ENCODE data around the gene CRADD.
"Not testable (repeated sequence)": the region's sequence is repeated elsewhere in the genome, so short reads cannot be mapped to it uniquely, and the experiment has no call there.

CRADD gene

GRCh38 chr12:93706824-93707223 is 29.6 kb downstream of the CRADD start:
- DNase-seq (ENCODE audit: low spot score) = no peak

- no peak for DNase-seq (ENCODE audit: low spot score)
Measured at GRCh38 chr12:93707836-93708235, 30.7 kb downstream of the CRADD start.

GRCh38 chr12:93708952-93709351 is 31.8 kb downstream of the CRADD start:
- no peak for DNase-seq (ENCODE audit: low spot score)

- no peak for DNase-seq (ENCODE audit: low spot score)
Measured at GRCh38 chr12:93709386-93709785, 32.2 kb downstream of the CRADD start.

GRCh38 chr12:93710574-93710926 is 33.4 kb downstream of the CRADD start:
- no peak for DNase-seq (ENCODE audit: low spot score)

GRCh38 chr12:93711502-93711901 is 34.3 kb downstream of the CRADD start:
- not testable (repeated sequence) for DNase-seq (ENCODE audit: low spot score)

GRCh38 chr12:93712200-93712599 is 35.0 kb downstream of the CRADD start:
- no peak for DNase-seq (ENCODE audit: low spot score)

- no peak for DNase-seq (ENCODE audit: low spot score)
Measured at GRCh38 chr12:93713060-93713459, 35.9 kb downstream of the CRADD start.

GRCh38 chr12:93713800-93714199 is 36.6 kb downstream of the CRADD start:
- no peak for DNase-seq (ENCODE audit: low spot score)

GRCh38 chr12:93714382-93714781 is 37.2 kb downstream of the CRADD start:
- peak; percentile 23 for DNase-seq (ENCODE audit: low spot score)

- no peak for DNase-seq (ENCODE audit: low spot score)
Measured at GRCh38 chr12:93719710-93720109, 42.5 kb downstream of the CRADD start.

GRCh38 chr12:93720559-93720958 is 43.4 kb downstream of the CRADD start:
- DNase-seq (ENCODE audit: low spot score) = no peak

- no peak for DNase-seq (ENCODE audit: low spot score)
Measured at GRCh38 chr12:93722179-93722578, 45.0 kb downstream of the CRADD start.

- DNase-seq (ENCODE audit: low spot score) = no peak
Measured at GRCh38 chr12:93722835-93723567, 45.8 kb downstream of the CRADD start.

- no peak for DNase-seq (ENCODE audit: low spot score)
Measured at GRCh38 chr12:93723568-93723930, 46.4 kb downstream of the CRADD start.

- no peak for DNase-seq (ENCODE audit: low spot score)
Measured at GRCh38 chr12:93725531-93725930, 48.4 kb downstream of the CRADD start.

GRCh38 chr12:93727195-93727811 is 50.1 kb downstream of the CRADD start:
- no peak for DNase-seq (ENCODE audit: low spot score)

GRCh38 chr12:93727911-93728310 is 50.7 kb downstream of the CRADD start:
- no peak for DNase-seq (ENCODE audit: low spot score)

GRCh38 chr12:93729934-93730333 is 52.8 kb downstream of the CRADD start:
- no peak for DNase-seq (ENCODE audit: low spot score)

GRCh38 chr12:93733358-93733757 is 56.2 kb downstream of the CRADD start:
- DNase-seq (ENCODE audit: low spot score) = no peak

GRCh38 chr12:93733928-93734327 is 56.8 kb downstream of the CRADD start:
- DNase-seq (ENCODE audit: low spot score) = no peak

- no peak for DNase-seq (ENCODE audit: low spot score)
Measured at GRCh38 chr12:93734784-93735183, 57.6 kb downstream of the CRADD start.

- no peak for DNase-seq (ENCODE audit: low spot score)
Measured at GRCh38 chr12:93736640-93737178, 59.5 kb downstream of the CRADD start.
